Measurements from ENCODE around the gene L3MBTL4.

- no peak for TF ChIP-seq POLR2A (IDR thresholded peaks at IDR 0.05)
- no peak for TF ChIP-seq CTCF (IDR thresholded peaks at IDR 0.05 in 8 of 11, conservative IDR thresholded peaks at IDR 0.05 in 3 of 11)
- TF ChIP-seq POLR2AphosphoS5 (IDR thresholded peaks at IDR 0.05): no peak
Measured at GRCh38 chr18:5982332-5982731, 432.4 kb downstream of the L3MBTL4 start.

Data from spleen (tissue), 7 donors.